GM23338 (cell line): ENCODE results near the gene THYN1.

Source experiments
- CREB1 ChIP-seq: fragments of 250-450 bp; sonication (Bioruptor Pico); IDR thresholded peaks from 2 replicates; pipeline ENCODE4 v1.5.0; 2020; ENCODE audit warnings: low read depth, mild to moderate bottlenecking, moderate library complexity
- EZH2 ChIP-seq: fragments of 200-600 bp; sonication (generic); IDR thresholded peaks from one replicate; pipeline ENCODE4 v1.8.0; 2017; ENCODE audit warnings: antibody characterized with exemption, mild to moderate bottlenecking, low read depth; ENCODE audit not compliant: unreplicated experiment
- EZH2phosphoT487 ChIP-seq: fragments of 200-600 bp; sonication (generic); IDR thresholded peaks from one replicate; pipeline ENCODE4 v1.8.1; 2018; ENCODE audit warnings: antibody characterized with exemption; ENCODE audit not compliant: unreplicated experiment
- JUNB ChIP-seq: IDR thresholded peaks from one replicate; pipeline ENCODE4 v1.6.1; 2016; ENCODE audit warnings: antibody characterized with exemption; ENCODE audit not compliant: unreplicated experiment
- POLR2AphosphoS5 ChIP-seq: IDR thresholded peaks from 2 replicates; pipeline ENCODE4 v1.6.1; 2016; ENCODE audit warnings: antibody characterized with exemption, low read depth
- ZNF114 ChIP-seq: fragments of 250-450 bp; sonication (Bioruptor Pico); IDR thresholded peaks from 2 replicates; pipeline ENCODE4 v1.5.0; 2020; ENCODE audit warnings: mild to moderate bottlenecking, moderate library complexity
- ZNF331 ChIP-seq: fragments of 250-450 bp; sonication (Bioruptor Pico); IDR thresholded peaks from 2 replicates; pipeline ENCODE4 v1.5.0; 2020; ENCODE audit warnings: low read depth, mild to moderate bottlenecking, moderate library complexity
- TF ChIP-seq, protein P1 (sequence below): IDR thresholded peaks from 2 replicates; pipeline ENCODE4 v1.6.1; 2016; ENCODE audit warnings: antibody characterized with exemption
- TF ChIP-seq, protein P2 (sequence below), 2 experiments: fragments of 200-600 bp in 1 of 2; sonication (generic) in 1 of 2; conservative IDR thresholded peaks; 2 replicates each; pipeline versions ENCODE4 v1.5.1 to v1.6.1; 2016 to 2017; ENCODE audit warnings: antibody characterized with exemption in 2 of 2, low read depth in 2 of 2, mild to moderate bottlenecking in 2 of 2, moderate library complexity in 1 of 2
- TF ChIP-seq, protein P3 (sequence below): IDR thresholded peaks from one replicate; pipeline ENCODE4 v1.6.1; 2018; ENCODE audit warnings: antibody characterized with exemption; ENCODE audit not compliant: unreplicated experiment

DNA sequence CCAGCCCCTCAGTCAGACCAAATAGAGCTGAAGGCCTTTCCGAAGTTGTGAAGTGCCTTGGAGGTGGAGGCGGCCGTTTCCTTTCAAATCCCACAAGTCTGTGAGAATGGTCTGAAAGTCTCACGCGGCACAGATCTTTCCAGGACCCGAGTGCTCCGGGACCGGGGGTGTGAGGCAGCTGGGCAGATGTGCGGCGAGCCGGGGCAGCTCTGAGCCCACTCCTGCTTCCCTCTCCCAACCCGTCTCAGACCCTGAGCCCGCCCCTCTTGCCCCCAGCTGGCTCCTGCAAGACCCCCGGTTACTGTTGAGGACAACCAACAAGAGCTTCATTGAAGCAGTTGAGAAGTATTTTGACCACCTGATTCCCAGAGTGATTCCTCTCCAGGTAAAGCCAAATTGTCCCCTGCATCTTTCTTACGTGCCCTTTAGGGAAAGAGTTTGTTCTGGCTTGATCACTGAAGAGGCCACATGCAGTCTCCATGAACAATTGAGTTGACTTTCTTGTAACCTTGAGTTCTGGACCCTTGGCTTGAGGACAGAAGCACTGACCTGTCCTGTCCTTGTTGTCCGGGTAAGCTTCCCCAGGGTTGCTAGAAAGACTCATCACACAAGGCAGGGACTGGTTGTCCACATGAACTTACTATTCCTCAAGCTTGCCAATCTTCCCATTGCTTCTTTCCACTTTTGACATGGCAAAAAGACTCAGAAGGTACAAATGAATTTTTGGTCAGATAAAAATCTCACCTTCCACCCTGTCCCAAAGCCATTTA, 30.5 kb upstream of the THYN1 start:
- TF ChIP-seq EZH2phosphoT487 (no peak), EZH2 (no peak), POLR2AphosphoS5 (no peak), ZNF331 (CRISPR knock-in tag) (no peak), ZNF114 (CRISPR knock-in tag) (no peak), JUNB (no peak), CREB1 (CRISPR knock-in tag) (no peak)
- TF ChIP-seq, protein P1, sequence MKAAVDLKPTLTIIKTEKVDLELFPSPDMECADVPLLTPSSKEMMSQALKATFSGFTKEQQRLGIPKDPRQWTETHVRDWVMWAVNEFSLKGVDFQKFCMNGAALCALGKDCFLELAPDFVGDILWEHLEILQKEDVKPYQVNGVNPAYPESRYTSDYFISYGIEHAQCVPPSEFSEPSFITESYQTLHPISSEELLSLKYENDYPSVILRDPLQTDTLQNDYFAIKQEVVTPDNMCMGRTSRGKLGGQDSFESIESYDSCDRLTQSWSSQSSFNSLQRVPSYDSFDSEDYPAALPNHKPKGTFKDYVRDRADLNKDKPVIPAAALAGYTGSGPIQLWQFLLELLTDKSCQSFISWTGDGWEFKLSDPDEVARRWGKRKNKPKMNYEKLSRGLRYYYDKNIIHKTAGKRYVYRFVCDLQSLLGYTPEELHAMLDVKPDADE, result no peak
- TF ChIP-seq, protein P2, sequence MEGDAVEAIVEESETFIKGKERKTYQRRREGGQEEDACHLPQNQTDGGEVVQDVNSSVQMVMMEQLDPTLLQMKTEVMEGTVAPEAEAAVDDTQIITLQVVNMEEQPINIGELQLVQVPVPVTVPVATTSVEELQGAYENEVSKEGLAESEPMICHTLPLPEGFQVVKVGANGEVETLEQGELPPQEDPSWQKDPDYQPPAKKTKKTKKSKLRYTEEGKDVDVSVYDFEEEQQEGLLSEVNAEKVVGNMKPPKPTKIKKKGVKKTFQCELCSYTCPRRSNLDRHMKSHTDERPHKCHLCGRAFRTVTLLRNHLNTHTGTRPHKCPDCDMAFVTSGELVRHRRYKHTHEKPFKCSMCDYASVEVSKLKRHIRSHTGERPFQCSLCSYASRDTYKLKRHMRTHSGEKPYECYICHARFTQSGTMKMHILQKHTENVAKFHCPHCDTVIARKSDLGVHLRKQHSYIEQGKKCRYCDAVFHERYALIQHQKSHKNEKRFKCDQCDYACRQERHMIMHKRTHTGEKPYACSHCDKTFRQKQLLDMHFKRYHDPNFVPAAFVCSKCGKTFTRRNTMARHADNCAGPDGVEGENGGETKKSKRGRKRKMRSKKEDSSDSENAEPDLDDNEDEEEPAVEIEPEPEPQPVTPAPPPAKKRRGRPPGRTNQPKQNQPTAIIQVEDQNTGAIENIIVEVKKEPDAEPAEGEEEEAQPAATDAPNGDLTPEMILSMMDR (conservative IDR thresholded peaks at IDR 0.05; ENCODE audit: low read depth in 2 of 2), result no peak
- TF ChIP-seq, protein P3, sequence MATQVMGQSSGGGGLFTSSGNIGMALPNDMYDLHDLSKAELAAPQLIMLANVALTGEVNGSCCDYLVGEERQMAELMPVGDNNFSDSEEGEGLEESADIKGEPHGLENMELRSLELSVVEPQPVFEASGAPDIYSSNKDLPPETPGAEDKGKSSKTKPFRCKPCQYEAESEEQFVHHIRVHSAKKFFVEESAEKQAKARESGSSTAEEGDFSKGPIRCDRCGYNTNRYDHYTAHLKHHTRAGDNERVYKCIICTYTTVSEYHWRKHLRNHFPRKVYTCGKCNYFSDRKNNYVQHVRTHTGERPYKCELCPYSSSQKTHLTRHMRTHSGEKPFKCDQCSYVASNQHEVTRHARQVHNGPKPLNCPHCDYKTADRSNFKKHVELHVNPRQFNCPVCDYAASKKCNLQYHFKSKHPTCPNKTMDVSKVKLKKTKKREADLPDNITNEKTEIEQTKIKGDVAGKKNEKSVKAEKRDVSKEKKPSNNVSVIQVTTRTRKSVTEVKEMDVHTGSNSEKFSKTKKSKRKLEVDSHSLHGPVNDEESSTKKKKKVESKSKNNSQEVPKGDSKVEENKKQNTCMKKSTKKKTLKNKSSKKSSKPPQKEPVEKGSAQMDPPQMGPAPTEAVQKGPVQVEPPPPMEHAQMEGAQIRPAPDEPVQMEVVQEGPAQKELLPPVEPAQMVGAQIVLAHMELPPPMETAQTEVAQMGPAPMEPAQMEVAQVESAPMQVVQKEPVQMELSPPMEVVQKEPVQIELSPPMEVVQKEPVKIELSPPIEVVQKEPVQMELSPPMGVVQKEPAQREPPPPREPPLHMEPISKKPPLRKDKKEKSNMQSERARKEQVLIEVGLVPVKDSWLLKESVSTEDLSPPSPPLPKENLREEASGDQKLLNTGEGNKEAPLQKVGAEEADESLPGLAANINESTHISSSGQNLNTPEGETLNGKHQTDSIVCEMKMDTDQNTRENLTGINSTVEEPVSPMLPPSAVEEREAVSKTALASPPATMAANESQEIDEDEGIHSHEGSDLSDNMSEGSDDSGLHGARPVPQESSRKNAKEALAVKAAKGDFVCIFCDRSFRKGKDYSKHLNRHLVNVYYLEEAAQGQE, result no peak
